ENCODE measurements around the gene AKNA.

AKNA gene

DNA sequence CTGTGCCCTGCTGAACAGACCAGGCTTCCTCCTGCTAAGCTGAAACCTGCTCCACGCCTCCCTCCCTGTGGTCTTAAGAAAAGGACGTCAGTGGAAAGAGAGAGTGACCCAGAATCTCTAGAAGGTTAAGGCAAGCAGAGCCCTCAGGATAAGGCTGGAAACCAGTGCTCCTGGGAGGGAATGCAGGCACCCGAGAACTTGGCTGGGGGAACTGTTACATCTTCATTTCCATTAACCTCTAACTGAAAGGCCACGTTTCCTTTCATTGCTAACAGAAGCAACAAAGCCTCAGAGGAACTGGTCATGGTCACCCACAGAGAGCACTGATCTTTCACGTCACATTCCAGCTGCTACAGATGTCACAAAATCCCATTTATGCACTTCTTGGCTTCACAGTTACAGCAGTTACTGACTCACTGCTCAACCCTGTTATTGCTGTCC is 26.1 kb upstream of the AKNA start:
- no peak for DNase-seq

DNA sequence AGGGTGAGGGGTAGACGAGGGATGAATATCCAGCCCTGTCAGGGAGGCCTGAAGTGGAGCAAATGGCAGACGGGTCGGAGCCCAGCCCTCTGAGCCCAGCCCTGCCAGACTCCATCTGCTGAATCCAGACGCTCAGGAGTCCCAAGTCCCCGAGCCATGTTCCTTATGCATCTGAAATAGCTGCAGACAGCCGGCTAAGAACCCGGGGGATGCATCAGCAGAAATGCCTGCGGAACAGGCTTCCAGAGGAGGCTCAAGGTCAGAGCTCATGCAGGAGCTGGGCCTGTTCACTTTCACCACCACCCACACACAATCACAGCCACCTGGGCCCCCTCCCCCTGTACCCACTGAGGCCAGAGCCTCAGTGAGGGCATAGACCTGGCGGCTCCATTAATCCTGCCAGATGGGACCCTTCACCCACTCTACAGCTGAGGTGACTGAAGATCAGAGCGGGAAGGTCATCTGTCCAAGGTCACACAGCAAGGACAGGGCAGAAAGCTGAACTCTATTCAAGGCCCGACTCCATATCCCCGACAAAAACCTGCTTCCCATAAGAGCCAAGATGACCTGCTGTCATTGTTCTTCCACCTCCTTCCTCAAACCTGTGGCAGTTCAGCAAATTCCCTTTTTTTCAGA is 24.4 kb upstream of the AKNA start:
- DNase-seq, result no peak

DNA sequence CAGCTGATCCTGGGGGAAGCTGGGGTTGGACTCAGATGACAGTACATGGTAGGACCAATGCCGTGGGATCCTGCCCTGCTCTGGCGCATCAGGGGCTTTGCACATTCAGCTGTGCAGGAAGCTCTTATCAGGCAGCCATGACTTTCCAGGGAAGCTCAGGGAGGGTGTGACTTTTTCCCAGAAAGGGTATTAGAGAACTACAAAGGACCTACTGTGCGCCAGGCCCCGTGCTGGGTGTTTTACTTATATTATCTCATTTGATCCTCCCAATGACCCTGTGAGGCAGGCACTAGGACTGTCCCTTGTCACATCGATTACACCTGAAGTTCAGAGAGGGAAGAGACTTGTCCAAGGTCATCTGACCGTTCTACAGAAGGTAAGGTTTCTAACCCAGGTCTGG is 23.7 kb upstream of the AKNA start:
- no peak for DNase-seq

DNA sequence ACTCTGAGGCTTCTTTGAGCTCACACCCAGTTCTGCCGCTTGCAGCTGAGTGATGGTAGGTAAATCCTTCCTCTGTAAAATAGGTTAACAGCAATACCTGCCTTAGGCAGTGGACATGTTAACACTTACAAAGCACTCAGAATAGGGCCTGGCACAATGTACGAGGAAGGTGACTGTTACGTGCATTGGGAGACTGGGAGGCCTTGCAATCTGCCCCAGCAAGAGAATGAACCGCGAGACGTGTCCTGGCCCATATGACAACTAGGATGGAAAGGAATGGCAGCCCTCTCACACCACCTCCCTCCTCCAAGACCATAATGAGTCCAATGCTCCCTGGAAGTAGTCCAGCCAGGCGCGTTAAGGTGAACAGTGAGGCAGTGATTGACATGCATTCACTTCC is 23.1 kb upstream of the AKNA start:
- no peak for DNase-seq

DNA sequence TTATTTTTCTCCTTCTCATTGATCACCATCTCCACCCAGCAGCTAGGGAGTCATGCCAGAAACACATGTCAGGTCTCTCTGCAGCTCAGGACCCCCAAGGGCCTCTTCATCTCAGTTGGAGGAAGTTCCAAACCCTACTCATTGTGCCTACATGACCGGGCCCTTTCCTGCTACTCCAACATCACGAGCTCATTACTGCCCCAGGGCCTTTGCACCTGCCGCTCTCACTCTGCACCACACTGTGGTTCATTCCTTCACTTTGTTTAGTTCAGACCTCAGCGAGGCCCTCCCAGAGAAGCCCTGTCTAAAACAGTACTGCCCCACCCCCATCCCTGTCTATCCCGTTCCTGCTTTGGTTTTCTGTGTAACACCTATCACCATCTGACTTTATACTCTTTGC is 22.1 kb upstream of the AKNA start:
- DNase-seq, result no peak

DNA sequence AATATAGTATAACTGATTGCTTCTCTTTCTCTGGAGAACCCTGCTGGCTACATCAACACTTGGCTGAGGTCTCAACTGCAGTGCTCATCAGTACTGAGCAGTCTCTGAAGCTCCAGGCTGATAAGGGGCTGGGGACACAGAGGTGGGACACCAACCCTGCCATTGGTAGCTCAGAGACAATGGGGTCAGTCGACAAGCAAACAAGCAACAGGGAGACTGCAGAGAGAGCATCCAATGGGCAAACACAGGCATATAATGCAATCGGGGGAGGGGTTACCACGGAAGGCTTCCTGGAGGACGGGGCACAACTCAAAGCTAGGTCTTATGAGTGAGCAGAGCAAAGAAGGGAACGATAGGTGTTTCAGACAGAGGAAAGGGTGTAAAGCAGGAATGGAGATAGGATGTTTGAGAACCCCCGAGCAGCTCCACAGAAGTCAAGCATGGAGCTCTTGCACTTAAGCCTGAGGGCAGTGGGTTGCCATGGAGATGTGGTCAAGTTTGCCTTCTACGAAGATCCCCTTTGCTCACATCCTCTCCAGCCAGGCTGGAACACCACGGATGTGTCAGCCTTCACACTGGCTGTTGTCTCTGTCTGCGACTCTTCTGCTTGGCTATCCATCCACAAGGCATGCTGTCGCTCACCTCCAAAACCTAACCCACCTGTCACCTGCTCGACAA is 21.5 kb upstream of the AKNA start:
- no peak for DNase-seq

DNA sequence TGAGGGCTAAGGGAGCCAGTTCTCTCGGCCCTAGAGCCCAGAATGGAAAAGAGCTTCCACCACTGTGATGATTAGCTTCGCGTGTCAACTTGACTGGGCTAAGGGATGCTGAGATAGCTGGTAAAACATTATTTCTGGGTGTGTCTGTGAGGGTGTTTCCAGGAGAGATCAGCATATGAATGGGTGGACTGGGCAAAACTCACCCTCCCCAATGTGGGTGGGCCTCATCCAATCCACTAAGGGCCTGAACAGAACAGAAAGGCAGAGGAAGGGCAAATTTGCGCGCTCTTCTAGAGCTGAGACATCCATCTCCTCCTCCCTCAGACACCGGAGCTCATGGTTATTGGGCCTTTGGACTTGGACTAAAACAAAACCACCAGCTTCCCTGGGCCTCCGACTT is 20.9 kb upstream of the AKNA start:
- no peak for DNase-seq

DNA sequence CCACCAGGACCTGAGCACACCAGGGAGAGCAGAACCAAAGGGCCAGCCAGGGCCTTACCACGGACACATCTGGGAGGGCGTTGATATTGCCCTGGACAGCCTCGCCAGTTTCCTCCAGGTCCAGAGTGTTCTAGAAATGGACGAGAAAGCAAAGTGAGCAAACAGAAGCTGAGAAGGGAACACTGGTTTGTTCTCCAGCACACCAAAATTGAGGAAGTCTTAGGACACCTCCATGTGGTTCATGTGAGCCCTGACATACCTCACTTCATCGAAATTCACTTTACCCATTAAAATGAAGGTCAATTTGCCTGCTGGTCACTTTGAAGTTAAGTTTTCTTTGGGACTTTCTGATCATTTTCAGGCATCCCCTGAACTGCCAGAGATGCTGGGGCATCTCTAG is 20.1 kb upstream of the AKNA start:
- DNase-seq, result no peak

DNA sequence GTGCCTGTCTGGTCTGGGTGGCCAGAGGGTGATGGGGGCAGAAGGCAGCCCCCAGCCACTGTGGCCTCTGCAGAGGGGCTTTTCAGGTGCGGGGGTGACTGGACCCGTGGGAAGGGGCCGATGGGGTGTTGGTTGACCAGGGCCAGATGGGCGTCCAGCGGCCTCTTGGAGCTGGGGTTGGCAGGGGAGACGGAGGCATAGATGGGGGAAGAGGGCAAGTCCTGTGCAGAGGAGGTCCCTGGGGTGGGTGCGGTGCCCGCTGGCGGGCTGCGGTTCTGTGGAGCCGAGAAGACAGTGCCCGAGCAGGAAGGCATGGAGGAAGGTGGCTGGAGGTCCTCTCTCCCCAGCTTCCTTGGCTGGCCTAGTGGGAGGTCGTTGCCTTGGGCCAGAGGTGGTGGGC is 18.7 kb upstream of the AKNA start:
- DNase-seq, result no peak

DNA sequence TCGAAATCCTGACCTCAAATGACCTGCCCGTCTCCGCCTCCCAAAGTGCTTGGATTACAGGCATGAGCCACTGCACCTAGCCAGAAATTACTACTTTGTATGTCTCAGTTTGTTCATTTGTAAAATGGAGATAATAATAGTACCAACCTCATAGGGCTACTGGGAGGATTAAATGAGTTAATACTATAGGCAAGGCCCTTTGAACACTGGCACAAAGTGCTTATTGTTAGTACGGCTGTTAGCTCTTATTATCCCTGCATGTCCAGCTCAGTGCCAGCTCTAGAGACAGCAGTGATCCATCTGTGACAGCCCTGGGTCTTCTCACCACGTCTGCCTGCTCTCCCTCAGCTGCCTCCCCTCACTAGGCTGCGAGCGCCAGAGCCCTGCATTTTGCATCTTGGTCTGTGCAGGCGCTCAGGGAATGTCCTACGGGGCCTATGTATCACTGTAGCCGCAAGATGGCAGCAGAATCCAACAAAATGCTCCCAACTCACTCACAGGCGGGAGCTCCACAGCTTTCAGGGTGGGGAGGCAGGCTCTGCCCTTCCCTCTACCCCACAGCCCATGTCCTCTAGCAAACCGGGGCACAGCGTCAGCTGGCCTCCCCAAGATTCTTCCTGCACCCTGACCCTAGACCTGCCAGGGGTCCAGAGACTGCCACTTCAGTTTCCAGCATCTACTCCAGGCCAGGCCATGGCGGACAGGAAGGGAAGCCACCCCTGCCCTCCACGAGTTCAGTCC is 17.7 kb upstream of the AKNA start:
- peak; percentile 93 for DNase-seq

DNA sequence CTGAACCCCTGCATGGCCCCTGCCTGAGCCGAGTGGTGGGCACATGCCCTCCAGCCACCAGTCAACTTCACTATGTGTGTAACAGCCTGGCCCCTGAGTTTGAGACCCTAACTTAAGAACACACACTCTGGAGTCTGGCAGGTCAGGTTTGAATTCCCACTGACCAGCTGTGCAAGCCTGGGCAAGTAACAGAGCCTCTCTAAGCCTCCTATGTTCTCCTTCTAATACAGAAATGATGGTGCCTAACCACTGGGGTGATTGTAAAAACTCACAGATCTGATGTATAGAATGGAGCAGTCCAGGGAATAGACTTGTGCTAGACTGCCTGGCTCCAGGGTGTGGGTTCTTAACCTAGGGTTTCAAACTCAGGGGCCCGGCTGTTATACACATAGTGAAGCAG is 16.7 kb upstream of the AKNA start:
- DNase-seq, result no peak

DNA sequence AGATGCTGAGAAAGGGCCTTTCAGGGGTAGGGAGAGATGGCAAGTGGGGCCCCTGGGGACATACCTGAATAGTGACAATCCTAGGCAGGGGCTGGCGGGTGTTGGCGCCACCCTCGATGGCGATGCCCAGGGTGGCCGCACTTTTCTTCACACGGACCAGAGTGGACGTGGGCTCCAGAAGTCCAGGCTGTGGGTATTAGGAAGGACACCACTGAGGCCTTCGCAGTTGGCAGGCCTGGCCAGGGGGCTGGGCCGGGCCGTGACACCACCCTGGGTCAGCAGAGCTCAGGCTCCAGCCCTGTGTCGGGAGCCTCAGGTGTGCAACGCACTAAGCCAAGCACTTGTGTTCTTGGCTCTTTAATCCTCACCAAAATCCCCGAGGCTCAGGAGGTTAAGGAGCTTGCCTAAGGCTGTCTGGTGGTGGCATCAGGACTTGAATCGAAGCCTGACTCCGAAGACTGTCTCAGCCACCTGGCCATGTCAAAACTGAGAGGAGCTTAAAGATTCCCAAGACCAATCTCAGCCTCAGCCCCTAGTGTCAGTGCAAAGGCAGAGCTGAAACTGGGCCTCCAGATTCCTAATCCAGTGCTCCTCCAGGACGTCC is 15.5 kb upstream of the AKNA start:
- no peak for DNase-seq

DNA sequence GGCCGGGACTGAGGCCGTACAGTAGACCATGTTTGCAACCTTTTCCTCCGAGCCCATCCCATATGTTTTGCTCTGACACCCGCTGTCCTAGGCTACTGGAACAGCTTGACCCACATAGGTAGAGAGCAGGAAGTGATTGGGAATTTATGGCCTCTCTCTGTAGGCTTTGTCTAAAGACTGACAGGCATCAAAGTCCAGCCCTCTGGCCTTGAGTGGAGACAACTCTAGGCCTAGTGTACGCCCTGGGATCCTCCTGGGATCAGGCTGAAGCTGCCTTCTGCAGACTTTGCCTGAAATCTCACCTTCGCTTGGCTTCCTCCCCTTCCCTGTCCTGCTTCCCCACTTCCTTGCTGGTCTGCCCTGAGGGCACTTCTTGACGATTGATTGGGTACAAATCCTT is 13.6 kb upstream of the AKNA start:
- DNase-seq, result no peak

DNA sequence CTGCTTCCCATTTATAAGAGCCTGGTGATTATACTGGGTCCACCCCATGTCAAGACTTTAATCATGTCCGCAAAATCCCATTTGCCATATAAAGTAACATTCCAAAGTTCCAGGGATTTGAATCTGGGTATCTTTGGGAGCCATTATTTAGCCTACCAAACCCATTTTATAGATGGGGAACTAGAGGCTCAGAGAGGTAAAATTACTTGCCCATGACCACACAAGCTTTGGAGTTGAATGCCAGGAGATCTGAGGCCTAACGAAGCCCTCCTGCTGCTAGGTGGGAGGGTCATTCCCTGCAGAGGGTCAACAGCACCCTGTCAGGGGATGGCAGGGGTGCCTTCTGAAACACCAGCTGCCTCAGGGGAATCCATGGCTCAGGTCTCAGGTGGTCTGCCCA is 13.0 kb upstream of the AKNA start:
- no peak for DNase-seq

DNA sequence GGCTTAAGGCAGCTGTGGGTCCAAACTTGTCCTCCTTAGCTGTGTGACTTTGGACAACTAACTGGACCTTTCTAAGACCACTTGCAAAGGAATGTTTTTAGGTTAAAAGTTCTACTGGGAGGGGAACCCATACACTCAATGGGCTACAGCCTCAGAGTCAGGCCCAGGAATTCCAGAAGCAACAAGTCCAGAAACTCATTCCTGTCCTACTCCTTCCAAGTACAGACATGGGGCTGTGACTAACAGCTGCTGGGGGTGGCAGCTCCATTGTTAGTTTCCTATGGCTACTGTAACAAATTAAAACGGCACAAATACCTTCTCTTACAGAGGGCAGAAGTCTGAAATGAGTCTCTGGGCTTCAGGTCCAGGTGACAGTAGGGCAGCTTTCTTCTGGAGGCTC is 12.4 kb upstream of the AKNA start:
- no peak for DNase-seq

DNA sequence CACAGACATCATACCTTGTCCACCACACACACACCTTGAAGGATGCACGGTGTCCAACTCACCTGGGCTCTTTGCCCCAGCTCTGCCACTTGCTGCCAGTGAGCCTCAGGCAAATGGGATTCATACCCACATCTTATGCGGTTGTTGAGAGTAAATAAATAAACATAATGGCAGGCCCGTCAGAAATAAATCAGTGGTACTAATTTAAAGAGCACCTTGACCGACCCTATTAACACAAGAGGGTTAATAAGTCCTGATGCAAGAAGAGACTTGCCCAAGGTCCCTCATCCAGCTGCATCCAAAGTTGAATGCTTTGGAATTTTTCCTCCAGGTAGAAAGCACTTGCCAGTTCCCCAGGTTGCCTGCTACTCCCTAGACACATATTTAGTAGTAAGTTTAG is 11.6 kb upstream of the AKNA start:
- DNase-seq, result no peak

DNA sequence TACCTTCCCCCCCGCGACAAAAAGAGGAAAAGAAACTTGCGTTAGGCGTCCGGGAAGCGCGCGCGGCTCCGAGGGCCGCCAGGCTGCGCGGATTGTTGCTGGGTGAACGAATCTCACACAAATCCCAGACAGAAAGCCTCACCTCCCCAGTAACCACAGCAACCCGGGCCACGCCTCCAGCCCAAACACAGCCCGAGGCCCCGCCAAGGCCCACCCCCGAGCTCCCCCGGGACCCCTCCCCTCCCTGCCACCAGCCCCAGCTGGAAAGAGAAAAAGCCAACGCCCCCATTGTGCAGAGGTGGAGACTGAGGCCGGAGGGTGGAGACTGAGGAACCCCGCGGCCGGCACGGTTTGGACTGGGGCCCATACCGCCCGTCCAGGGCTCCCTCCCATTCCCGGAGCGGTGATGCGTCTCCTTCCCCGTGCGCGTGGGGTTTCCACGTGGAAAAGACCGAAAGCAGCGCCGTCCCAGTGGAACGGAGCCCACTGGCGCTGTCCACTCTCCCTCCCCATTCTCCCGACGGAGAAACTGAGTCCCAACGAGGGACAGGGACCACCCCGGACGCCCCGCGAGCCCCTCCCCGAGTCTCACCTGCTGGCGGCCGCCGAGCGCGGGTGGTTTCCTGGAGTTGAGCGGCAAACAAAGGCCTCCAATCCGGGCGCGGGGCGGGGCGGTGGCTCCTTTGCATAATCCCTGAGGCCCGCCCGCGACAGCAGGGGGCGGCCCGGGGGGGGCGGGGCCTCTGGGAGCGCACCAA is 10.2 kb upstream of the AKNA start:
- DNase-seq, result peak; percentile 96

DNA sequence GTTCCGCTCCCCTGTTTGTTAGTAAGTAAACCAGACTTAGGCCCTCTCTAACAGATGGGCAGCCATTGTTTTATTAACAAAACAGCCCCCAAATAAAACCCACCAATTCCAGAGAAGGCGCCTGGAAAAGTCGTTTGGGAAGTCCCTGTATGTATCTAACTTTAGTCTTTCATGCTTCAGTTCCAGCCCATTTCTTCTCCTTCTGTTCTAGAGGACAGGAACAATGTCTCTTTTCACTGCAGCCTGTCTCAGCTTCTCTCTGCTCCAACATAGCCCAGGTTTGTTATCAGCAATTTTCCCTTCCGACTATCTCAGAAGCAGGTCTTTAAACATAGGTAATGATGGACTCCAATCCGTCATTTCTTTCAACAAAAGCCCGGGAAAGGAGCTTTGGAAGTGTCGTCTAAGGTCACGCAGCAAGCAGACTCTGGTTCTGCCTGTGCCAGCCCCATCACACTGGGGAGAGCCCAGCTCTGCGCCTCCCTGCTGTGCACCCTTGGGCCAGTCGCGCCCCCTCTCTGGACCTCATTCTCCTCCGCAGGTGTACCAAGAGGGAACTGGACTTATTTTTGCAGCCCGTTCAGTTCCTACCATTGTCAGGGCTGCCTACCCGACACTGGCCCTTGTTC is 9.6 kb upstream of the AKNA start:
- DNase-seq, result no peak

DNA sequence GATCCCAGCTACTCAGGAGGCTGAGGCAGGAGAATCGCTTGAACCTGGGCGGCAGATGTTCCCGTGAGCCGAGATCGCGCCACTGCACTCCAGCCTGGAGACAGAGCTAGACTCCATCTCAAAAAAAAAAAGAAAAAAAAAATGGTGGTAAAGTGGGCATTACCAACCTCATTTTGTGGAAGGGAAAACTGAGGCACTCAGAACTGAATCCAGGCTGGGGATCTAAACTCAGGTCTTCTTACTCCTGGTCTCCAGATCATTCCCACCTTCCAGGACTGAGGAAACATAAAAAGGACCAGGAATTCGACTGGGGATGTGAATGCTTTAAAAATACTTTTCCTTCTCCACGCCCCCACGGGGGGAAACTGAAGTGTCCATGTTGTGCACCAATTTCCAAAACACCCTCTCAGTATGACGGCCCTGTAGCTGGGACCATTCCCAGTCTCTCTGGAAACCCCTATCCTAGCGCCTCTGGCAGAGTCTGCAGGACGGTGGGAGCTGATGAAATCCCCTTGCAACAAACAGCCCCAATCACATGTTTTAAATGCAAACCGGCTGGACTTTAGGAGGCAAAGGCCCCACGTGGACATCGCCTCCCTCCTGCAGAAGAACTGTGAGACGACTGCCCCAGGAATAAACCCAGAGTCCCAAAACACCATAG is 8.9 kb upstream of the AKNA start:
- no peak for DNase-seq

DNA sequence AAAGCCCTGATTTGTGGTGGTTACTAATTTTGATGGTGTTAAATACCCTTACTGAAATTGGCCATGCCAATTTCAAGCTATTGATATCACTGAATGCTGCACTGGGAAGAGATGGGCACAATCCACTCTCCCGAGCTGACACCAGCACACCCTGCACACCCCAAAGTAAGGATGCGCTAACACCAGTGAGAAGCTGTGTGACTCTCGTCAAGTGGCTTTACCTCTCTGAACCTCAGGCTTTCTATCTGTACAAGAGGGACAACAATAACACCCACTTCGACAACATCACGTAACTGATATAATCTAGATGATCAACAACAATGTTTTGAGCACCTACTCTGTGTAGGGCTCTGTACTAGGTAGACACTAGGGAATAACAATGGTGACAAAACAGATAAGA is 8.0 kb upstream of the AKNA start:
- no peak for DNase-seq

DNA sequence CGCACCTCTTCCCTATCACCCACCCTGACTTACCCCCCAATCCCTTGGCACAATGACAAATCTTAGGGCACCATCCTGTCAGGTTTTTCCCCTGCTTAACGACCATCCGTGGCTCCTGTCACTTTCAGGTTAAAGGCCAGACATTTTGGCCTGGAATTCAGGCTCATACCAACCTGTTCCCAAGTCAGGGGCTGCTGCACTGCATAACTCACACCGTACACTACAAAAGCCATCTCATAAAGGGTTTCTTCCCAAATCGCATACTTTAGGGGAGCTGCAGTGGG is 7.5 kb upstream of the AKNA start:
- no peak for DNase-seq

DNA sequence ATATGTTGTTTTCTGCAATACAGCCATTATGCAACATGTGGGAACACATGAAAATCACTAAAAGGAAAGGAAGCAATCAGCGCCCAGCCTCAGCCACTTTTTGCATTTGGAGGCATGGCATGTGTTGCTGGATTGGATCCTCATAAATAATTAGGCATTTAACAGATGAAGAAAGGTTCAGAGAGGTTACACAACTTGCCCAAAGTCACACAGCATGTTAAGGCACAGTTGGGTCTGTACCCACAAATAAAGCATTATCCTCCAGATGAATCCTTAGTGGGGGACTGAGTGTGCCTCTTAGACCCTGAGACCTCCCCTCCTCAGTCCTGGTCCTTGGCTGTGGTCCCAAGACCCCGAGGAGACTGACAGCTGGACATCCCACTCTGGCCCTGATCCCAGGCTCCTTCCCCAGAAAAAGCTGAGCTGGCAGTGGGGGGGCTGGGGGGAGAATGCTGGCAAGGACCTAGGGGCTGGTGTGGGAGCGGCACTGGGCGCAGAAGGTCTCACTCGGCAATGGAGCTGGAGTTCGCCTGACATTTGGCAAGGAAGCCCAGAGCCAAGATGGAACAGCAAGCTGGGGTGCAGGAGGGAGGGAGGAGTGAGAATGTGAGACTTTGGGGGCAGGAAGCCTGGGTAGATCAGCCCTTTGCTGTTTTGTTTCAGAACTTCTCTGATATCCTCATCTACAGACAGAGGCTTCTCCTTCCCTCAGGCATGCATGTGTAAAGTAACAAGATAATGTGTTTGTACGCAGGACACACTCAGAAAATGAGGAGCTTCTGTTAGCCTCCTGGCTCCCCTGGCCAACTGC is 6.9 kb upstream of the AKNA start:
- DNase-seq, result no peak
